B cell (primary cell): ENCODE results near the gene STRBP. TPM values are rescaled to one million over a fixed set of nuclear protein-coding genes. Genes with fewer than 3 reads are reported as not detected.

ENCODE experiments used
- ATAC-seq: fragments of 200-7000 bp; cut with Tn5 transposase; one replicate; pipeline ENCODE4 v1.10.0; 2021; ENCODE audit warnings: low read depth, mild to moderate bottlenecking, moderate number of reproducible peaks, moderate library complexity
- CTCF ChIA-PET: fragments of 350-600 bp; sonication (Branson Sonifier 250); formaldehyde crosslinking; loops from one replicate; lab custom pipeline; 2021; ENCODE audit warnings: antibody characterized with exemption, inconsistent platforms; lab: Charles Lee
- POLR2A ChIA-PET: fragments of 350-600 bp; sonication (Branson Sonifier 250); formaldehyde crosslinking; loops from one replicate; lab custom pipeline; 2021; ENCODE audit warnings: antibody characterized with exemption; lab: Charles Lee
- DNase-seq: peaks from one replicate; pipeline ENCODE4 v3.0.0; 2013
- H2AFZ ChIP-seq: 2 replicates; pipeline ENCODE4 v1.6.1; 2012; ENCODE audit warnings: mild to moderate bottlenecking, low read depth, low read length; ENCODE audit not compliant: insufficient read depth, poor library complexity, severe bottlenecking
- H3K27ac ChIP-seq, 2 donors: 1 replicate in 1 of 2; 2 replicates in 1 of 2; pipeline ENCODE4 v1.5.1; 2012 to 2013; ENCODE audit warnings: low read length in 2 of 2, mild to moderate bottlenecking in 2 of 2, moderate library complexity in 1 of 2
- H3K27me3 ChIP-seq, 4 experiments: fragments of 200-600 bp in 1 of 4; sonication (generic) in 1 of 4; replicated peaks in 1 of 4; 1 replicate in 2 of 4; 2 replicates in 2 of 4; pipeline versions ENCODE4 v1.6.1 to v1.7.0; 2013 to 2016; ENCODE audit warnings: low read length in 3 of 4, mild to moderate bottlenecking in 2 of 4, mixed read lengths in 1 of 4, moderate library complexity in 1 of 4; ENCODE audit not compliant: insufficient read depth in 4 of 4, control insufficient read depth in 3 of 4; ENCODE audit errors: control extremely low read depth in 1 of 4
- H3K36me3 ChIP-seq, 2 experiments: replicated peaks in 1 of 2; 1 replicate in 1 of 2; 2 replicates in 1 of 2; pipeline versions ENCODE4 v1.6.1 to v1.7.1; 2013; ENCODE audit warnings: low read length in 1 of 2; ENCODE audit not compliant: insufficient read depth in 2 of 2, control insufficient read depth in 1 of 2; ENCODE audit errors: control extremely low read depth in 1 of 2, extremely low read depth in 1 of 2
- H3K4me1 ChIP-seq, 2 donors: fragments of 200-600 bp in 1 of 2; sonication (generic) in 1 of 2; 1 replicate in 1 of 2; 2 replicates in 1 of 2; pipeline versions ENCODE4 v1.5.1 to v1.6.1; 2013 to 2017; ENCODE audit warnings: low read length in 2 of 2; ENCODE audit not compliant: control insufficient read depth in 2 of 2, insufficient read depth in 2 of 2
- H3K4me2 ChIP-seq: replicated peaks from 2 replicates; pipeline ENCODE3; 2012; ENCODE audit warnings: mild to moderate bottlenecking, low read depth, low read length; ENCODE audit not compliant: poor library complexity, severe bottlenecking
- H3K4me3 ChIP-seq, 5 experiments: fragments of 200-600 bp in 1 of 5; sonication (generic) in 1 of 5; 1 replicate in 3 of 5; 2 replicates in 2 of 5; pipeline versions ENCODE4 v1.5.1 to v1.7.0; 2011 to 2016; ENCODE audit warnings: low read length in 4 of 5, mild to moderate bottlenecking in 4 of 5, low read depth in 2 of 5, control low read depth in 1 of 5, moderate library complexity in 1 of 5; ENCODE audit not compliant: insufficient read depth in 1 of 5; ENCODE audit errors: control extremely low read depth in 1 of 5, extremely low read depth in 1 of 5
- H3K79me2 ChIP-seq: fragments of 200-600 bp; sonication (generic); one replicate; pipeline ENCODE4 v1.6.0; 2016; ENCODE audit warnings: low read length; ENCODE audit not compliant: control insufficient read depth, insufficient read depth
- H3K9ac ChIP-seq: fragments of 200-600 bp; sonication (generic); 2 replicates; pipeline ENCODE4 v1.6.1; 2017; ENCODE audit warnings: mild to moderate bottlenecking, low read length, moderate library complexity
- H3K9me3 ChIP-seq, 3 donors: one replicate each; pipeline versions ENCODE4 v1.6.1 to v1.7.1; 2013; ENCODE audit warnings: low read length in 2 of 3; ENCODE audit not compliant: control insufficient read depth in 2 of 3, insufficient read depth in 1 of 3; ENCODE audit errors: control extremely low read depth in 1 of 3
- H4K20me1 ChIP-seq: 2 replicates; pipeline ENCODE4 v1.6.0; 2012; ENCODE audit warnings: mild to moderate bottlenecking, low read length; ENCODE audit not compliant: insufficient read depth, control insufficient read depth, poor library complexity, severe bottlenecking
- H3K27ac Mint-ChIP-seq: one replicate; pipeline ENCODE4 v1.8.0; 2021; ENCODE audit warnings: mixed read lengths
- H3K27me3 Mint-ChIP-seq: one replicate; pipeline ENCODE4 v1.8.0; 2021; ENCODE audit warnings: mixed read lengths
- H3K4me1 Mint-ChIP-seq: one replicate; pipeline ENCODE4 v1.8.0; 2021; ENCODE audit warnings: mixed read lengths
- H3K4me3 Mint-ChIP-seq: one replicate; pipeline ENCODE4 v1.8.0; 2021; ENCODE audit warnings: mixed read lengths
- H3K9me3 Mint-ChIP-seq: one replicate; pipeline ENCODE4 v1.8.0; 2022; ENCODE audit warnings: mixed read lengths; ENCODE audit not compliant: insufficient read depth
- EZH2 ChIP-seq: IDR thresholded peaks from 2 replicates; pipeline ENCODE4 v1.6.1; 2012; ENCODE audit warnings: borderline replicate concordance, low read depth, mild to moderate bottlenecking, moderate library complexity, low read length; ENCODE audit not compliant: insufficient read depth, poor library complexity, severe bottlenecking
- WGBS: methylation state at CpG from one replicate; pipeline ENCODE4 v1.1.5; 2013; ENCODE audit warnings: missing lambda C conversion rate; ENCODE audit not compliant: insufficient coverage; 5-methylcytosine and 5-hydroxymethylcytosine counted together
- intact Hi-C: fragments of 100-400 bp; cut with micrococcal nuclease; formaldehyde crosslinking; loops from one replicate; pipeline ENCODE4 v1.10.0; 2022
- polyA plus RNA-seq: library from polyadenylated mRNA; depleted of rRNA; stranded (reverse); fragments of >200 nt; gene quantifications from 2 replicates; pipeline ENCODE4 v1.2.3, GENCODE V29; 2012
- total RNA-seq, 2 donors: library from RNA; stranded (reverse); fragments of 120-200 nt in 1 of 2; gene quantifications; 1 replicate in 1 of 2; 2 replicates in 1 of 2; pipeline versions ENCODE4 v1.2.3 to v1.2.4, GENCODE V29; 2013 to 2022
- TF ChIP-seq, protein P1 (sequence below): fragments of 200-600 bp; IDR thresholded peaks from one replicate; pipeline ENCODE4 v1.8.0; 2022; ENCODE audit warnings: antibody characterized with exemption, mild to moderate bottlenecking

STRBP gene
- total and polyA plus RNA-seq, 2 donors (not counting 1 experiment from before 2014, with no cell fraction given): 39.1 to 189 TPM

DNA sequence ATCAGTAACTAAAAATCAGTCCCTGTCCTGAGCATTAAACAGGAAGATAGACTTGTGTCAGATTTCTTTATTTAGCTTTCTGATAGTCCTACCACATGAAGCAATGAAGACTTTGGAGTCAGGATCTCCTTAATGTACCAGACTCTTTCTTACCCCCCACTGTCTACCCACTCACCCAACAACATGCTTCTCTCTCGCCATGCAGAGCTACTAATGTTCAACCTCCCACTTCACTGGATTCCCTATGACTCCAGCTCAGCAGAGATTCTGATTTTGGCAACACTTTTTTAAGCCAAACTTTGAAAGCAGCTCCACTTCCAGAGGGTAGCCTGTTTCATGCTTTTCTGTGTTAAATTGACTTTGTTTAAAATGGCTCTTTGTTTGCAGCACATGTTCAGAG is 184.1 kb downstream of the STRBP start:
- H3K4me1 ChIP-seq: peaks cover 6 to 15% of the 10 kb centered on the region in 2 donors
- H3K27me3 ChIP-seq: no peaks in the 10 kb centered on the region
- H3K4me3 Mint-ChIP-seq: no peak overlapping the region
- H3K27me3 Mint-ChIP-seq: no peaks in the 10 kb centered on the region
- CTCF ChIA-PET: interaction anchor here (1.0 to 7.0 kb wide), 7 partner anchors 9 to 267 kb away, joined by 3 to 214 read pairs (median 9); no protein-coding TSS in a partner anchor
- peaks cover 33% of the 10 kb centered on the region for H3K4me1 Mint-ChIP-seq
- H3K9ac ChIP-seq: no peak overlapping the region
- peaks cover 0 to 41% of the 10 kb centered on the region in 2 experiments for H3K36me3 ChIP-seq
- 92% methylated on average over 1 of the region's 1 CpG for WGBS
- H3K9me3 Mint-ChIP-seq: no peaks in the 10 kb centered on the region
- intact Hi-C loops: no loop called here
- no peaks in the 10 kb centered on the region for H3K9me3 ChIP-seq
- TF ChIP-seq, protein P1, sequence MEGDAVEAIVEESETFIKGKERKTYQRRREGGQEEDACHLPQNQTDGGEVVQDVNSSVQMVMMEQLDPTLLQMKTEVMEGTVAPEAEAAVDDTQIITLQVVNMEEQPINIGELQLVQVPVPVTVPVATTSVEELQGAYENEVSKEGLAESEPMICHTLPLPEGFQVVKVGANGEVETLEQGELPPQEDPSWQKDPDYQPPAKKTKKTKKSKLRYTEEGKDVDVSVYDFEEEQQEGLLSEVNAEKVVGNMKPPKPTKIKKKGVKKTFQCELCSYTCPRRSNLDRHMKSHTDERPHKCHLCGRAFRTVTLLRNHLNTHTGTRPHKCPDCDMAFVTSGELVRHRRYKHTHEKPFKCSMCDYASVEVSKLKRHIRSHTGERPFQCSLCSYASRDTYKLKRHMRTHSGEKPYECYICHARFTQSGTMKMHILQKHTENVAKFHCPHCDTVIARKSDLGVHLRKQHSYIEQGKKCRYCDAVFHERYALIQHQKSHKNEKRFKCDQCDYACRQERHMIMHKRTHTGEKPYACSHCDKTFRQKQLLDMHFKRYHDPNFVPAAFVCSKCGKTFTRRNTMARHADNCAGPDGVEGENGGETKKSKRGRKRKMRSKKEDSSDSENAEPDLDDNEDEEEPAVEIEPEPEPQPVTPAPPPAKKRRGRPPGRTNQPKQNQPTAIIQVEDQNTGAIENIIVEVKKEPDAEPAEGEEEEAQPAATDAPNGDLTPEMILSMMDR: no peak
- no peak for TF ChIP-seq EZH2
- H3K27ac ChIP-seq: no peak overlapping the region
- H3K4me3 ChIP-seq: no peak overlapping the region
- DNase-seq (no peak), ATAC-seq (no peak)
- H2AFZ ChIP-seq: no peak overlapping the region
- H3K79me2 ChIP-seq: no peaks in the 10 kb centered on the region
- no peak overlapping the region for H3K4me2 ChIP-seq
- H3K27ac Mint-ChIP-seq: peak overlapping the region; percentile 3
- POLR2A ChIA-PET: interaction anchor here (0.8 kb wide), 1 partner anchor 265 kb away, joined by 5 read pairs; no protein-coding TSS in a partner anchor
- no peaks in the 10 kb centered on the region for H4K20me1 ChIP-seq

DNA sequence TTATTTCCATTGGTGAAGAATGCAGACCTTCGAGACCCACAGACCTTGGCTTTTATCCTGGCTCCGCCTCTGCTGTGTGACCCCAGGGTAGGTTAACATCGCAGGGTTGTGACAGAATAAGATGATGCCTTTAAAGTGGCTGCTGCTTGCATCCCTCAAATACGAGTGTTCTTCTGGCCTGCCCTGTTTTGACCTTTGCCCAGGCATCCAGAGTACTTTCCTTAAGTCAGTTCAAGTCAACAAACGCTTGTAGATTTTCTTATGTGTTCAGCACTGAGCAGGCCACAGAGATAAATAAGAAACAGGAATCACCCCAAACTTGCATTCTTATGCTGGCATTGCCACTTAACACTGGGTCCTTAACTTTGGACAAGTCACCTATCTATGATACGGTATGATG is 184.7 kb downstream of the STRBP start:
- no peaks in the 10 kb centered on the region for H4K20me1 ChIP-seq
- H3K4me1 Mint-ChIP-seq: peaks cover 27% of the 10 kb centered on the region
- no peak overlapping the region for H3K4me3 ChIP-seq
- no peak overlapping the region for H2AFZ ChIP-seq
- H3K27ac ChIP-seq: no peak overlapping the region
- H3K4me3 Mint-ChIP-seq: no peak overlapping the region
- no peak overlapping the region for H3K9ac ChIP-seq
- H3K27me3 ChIP-seq: no peaks in the 10 kb centered on the region
- intact Hi-C loops: no loop called here
- WGBS: 100% methylated on average over 4 of the region's 6 CpGs
- peaks cover under 1 to 41% of the 10 kb centered on the region in 2 experiments for H3K36me3 ChIP-seq
- no peak overlapping the region for H3K27ac Mint-ChIP-seq
- no peaks in the 10 kb centered on the region for H3K9me3 ChIP-seq
- no peaks in the 10 kb centered on the region for H3K79me2 ChIP-seq
- no peak overlapping the region for H3K4me2 ChIP-seq
- ATAC-seq (no peak), DNase-seq (no peak)
- H3K9me3 Mint-ChIP-seq: no peaks in the 10 kb centered on the region
- peaks cover under 1 to 9% of the 10 kb centered on the region in 2 donors for H3K4me1 ChIP-seq
- H3K27me3 Mint-ChIP-seq: no peaks in the 10 kb centered on the region
- ChIA-PET CTCF (interaction anchor here (1.0 to 7.0 kb wide), 7 partner anchors 10 to 268 kb away, joined by 3 to 214 read pairs (median 9); no protein-coding TSS in a partner anchor), POLR2A (no interaction called here)
- no peak for TF ChIP-seq EZH2
- TF ChIP-seq, protein P1: no peak
